Measurements from ENCODE around the gene TAF1C. TPM values are rescaled to one million over a fixed set of nuclear protein-coding genes. Genes with fewer than 3 reads are reported as not detected.

Gene TAF1C
- total RNA-seq, 6 donors from 2014 or later = 23.2 to 227 (median 65.0) TPM

GRCh38 chr16:84165746-84166145 is 21.1 kb downstream of the TAF1C start:
- TF ChIP-seq POLR2A (IDR thresholded peaks at IDR 0.05) = no peak
- TF ChIP-seq, protein P1, sequence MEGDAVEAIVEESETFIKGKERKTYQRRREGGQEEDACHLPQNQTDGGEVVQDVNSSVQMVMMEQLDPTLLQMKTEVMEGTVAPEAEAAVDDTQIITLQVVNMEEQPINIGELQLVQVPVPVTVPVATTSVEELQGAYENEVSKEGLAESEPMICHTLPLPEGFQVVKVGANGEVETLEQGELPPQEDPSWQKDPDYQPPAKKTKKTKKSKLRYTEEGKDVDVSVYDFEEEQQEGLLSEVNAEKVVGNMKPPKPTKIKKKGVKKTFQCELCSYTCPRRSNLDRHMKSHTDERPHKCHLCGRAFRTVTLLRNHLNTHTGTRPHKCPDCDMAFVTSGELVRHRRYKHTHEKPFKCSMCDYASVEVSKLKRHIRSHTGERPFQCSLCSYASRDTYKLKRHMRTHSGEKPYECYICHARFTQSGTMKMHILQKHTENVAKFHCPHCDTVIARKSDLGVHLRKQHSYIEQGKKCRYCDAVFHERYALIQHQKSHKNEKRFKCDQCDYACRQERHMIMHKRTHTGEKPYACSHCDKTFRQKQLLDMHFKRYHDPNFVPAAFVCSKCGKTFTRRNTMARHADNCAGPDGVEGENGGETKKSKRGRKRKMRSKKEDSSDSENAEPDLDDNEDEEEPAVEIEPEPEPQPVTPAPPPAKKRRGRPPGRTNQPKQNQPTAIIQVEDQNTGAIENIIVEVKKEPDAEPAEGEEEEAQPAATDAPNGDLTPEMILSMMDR (IDR thresholded peaks at IDR 0.05) = no peak
- TF ChIP-seq POLR2AphosphoS5 (IDR thresholded peaks at IDR 0.05) = no peak
- TF ChIP-seq EP300 (IDR thresholded peaks at IDR 0.05) = no peak
- H3K27ac ChIP-seq = no peak overlapping the region
- no peaks in the 10 kb centered on the region for H3K4me1 ChIP-seq
- DNase-seq (no peak), ATAC-seq (ENCODE audit: low FRiP score in 2 of 2) (no peak)
- no peaks in the 10 kb centered on the region for H3K27me3 ChIP-seq
- WGBS, 2 donors = 91% methylated on average over 7 of the region's 7 CpGs
- H3K4me3 ChIP-seq = no peak overlapping the region
- no peaks in the 10 kb centered on the region for H3K36me3 ChIP-seq
- H3K9me3 ChIP-seq = no peaks in the 10 kb centered on the region

GRCh38 chr16:84161801-84162200 is 25.1 kb downstream of the TAF1C start:
- DNase-seq (no peak), ATAC-seq (ENCODE audit: low FRiP score in 2 of 2) (no peak)
- 57 to 67% methylated on average over 3 of the region's 3 CpGs for WGBS, 2 donors
- no peaks in the 10 kb centered on the region for H3K36me3 ChIP-seq
- H3K9me3 ChIP-seq = no peaks in the 10 kb centered on the region
- no peak overlapping the region for H3K27ac ChIP-seq
- H3K4me3 ChIP-seq = no peak overlapping the region
- TF ChIP-seq, protein P1 (IDR thresholded peaks at IDR 0.05) = no peak
- TF ChIP-seq EP300 (IDR thresholded peaks at IDR 0.05) (no peak), POLR2AphosphoS5 (IDR thresholded peaks at IDR 0.05) (no peak), POLR2A (IDR thresholded peaks at IDR 0.05) (no peak)
- no peaks in the 10 kb centered on the region for H3K27me3 ChIP-seq
- no peaks in the 10 kb centered on the region for H3K4me1 ChIP-seq

- no peaks in the 10 kb centered on the region for H3K36me3 ChIP-seq
- H3K4me3 ChIP-seq = no peak overlapping the region
- ATAC-seq (ENCODE audit: low FRiP score in 2 of 2) (no peak), DNase-seq (no peak)
- H3K27ac ChIP-seq = no peak overlapping the region
- TF ChIP-seq POLR2AphosphoS5 (IDR thresholded peaks at IDR 0.05) (no peak), EP300 (IDR thresholded peaks at IDR 0.05) (no peak), POLR2A (IDR thresholded peaks at IDR 0.05) (no peak)
- TF ChIP-seq, protein P1 (IDR thresholded peaks at IDR 0.05) = no peak
- 80 to 81% methylated on average over 2 to 10 of the region's 10 CpGs for WGBS, 2 donors
- no peaks in the 10 kb centered on the region for H3K4me1 ChIP-seq
- H3K9me3 ChIP-seq = no peaks in the 10 kb centered on the region
- H3K27me3 ChIP-seq = no peaks in the 10 kb centered on the region
These were observed 25.8 kb downstream of the TAF1C start for GRCh38 chr16:84161037-84161436.

- 45 to 49% methylated on average over 1 of the region's 1 CpG for whole genome bisulfite sequencing, 2 donors
These were observed 27.1 kb downstream of the TAF1C start for GRCh38 chr16:84159800-84160199.

DNA sequence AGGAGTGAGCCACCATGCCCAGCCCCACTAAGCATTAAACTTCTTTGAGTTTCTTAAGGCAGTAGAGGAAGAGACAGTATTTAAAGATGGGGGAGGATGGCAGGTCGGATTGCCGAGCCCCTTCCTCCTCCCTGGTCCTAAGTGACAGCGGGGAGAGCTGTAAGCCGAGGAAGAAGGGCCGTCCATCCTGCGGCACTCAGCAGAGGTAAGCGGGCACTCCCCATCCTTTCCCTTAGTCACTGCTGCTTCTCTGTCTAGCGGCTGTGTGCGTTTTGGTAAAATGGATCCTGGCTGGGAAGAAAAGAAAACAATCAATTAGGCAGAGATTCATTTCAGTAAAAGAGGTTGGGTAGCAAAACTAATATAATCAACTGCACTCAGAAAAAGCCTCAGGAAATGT is 27.9 kb downstream of the TAF1C start:
- TF ChIP-seq POLR2AphosphoS5 (IDR thresholded peaks at IDR 0.05) (no peak), EP300 (IDR thresholded peaks at IDR 0.05) (no peak), POLR2A (IDR thresholded peaks at IDR 0.05) (no peak)
- TF ChIP-seq, protein P1 (IDR thresholded peaks at IDR 0.05) = no peak
- no peaks in the 10 kb centered on the region for H3K36me3 ChIP-seq
- H3K9me3 ChIP-seq = no peaks in the 10 kb centered on the region
- WGBS, 2 donors = 24 to 30% methylated on average over 9 of the region's 9 CpGs
- H3K27ac ChIP-seq = no peak overlapping the region
- ATAC-seq (ENCODE audit: low FRiP score in 2 of 2) = no peak
- no peak overlapping the region for H3K4me3 ChIP-seq
- no peaks in the 10 kb centered on the region for H3K4me1 ChIP-seq
- no peak for DNase-seq
- no peaks in the 10 kb centered on the region for H3K27me3 ChIP-seq

More at GRCh38 chr16:84159800-84160199, 27.1 kb downstream of the TAF1C start:
- H3K27me3 ChIP-seq = no peaks in the 10 kb centered on the region
- TF ChIP-seq POLR2A (IDR thresholded peaks at IDR 0.05) (no peak), POLR2AphosphoS5 (IDR thresholded peaks at IDR 0.05) (no peak), EP300 (IDR thresholded peaks at IDR 0.05) (no peak)
- TF ChIP-seq, protein P1 (IDR thresholded peaks at IDR 0.05) = no peak
- H3K36me3 ChIP-seq = no peaks in the 10 kb centered on the region
- H3K4me3 ChIP-seq = no peak overlapping the region
- H3K9me3 ChIP-seq = no peaks in the 10 kb centered on the region
- no peak for ATAC-seq (ENCODE audit: low FRiP score in 2 of 2)
- no peak overlapping the region for H3K27ac ChIP-seq
- no peak for DNase-seq
- no peaks in the 10 kb centered on the region for H3K4me1 ChIP-seq
